Epithelial cell of esophagus (primary cell): ENCODE data around the gene SELENOO.

Source experiments
- DNase-seq: peaks from one replicate; pipeline ENCODE4 v3.0.0; 2010; ENCODE audit warnings: low read depth
- H3K4me3 ChIP-seq: 2 replicates; pipeline ENCODE4 v1.5.1; 2011; ENCODE audit warnings: mild to moderate bottlenecking, low read length, control low read depth
- CTCF ChIP-seq: IDR thresholded peaks from 2 replicates; pipeline ENCODE4 v1.5.1; 2011; ENCODE audit warnings: low read depth, mild to moderate bottlenecking, low read length, control low read depth, inconsistent platforms; ENCODE audit not compliant: insufficient read depth; ENCODE audit errors: missing control alignments

SELENOO gene

DNA sequence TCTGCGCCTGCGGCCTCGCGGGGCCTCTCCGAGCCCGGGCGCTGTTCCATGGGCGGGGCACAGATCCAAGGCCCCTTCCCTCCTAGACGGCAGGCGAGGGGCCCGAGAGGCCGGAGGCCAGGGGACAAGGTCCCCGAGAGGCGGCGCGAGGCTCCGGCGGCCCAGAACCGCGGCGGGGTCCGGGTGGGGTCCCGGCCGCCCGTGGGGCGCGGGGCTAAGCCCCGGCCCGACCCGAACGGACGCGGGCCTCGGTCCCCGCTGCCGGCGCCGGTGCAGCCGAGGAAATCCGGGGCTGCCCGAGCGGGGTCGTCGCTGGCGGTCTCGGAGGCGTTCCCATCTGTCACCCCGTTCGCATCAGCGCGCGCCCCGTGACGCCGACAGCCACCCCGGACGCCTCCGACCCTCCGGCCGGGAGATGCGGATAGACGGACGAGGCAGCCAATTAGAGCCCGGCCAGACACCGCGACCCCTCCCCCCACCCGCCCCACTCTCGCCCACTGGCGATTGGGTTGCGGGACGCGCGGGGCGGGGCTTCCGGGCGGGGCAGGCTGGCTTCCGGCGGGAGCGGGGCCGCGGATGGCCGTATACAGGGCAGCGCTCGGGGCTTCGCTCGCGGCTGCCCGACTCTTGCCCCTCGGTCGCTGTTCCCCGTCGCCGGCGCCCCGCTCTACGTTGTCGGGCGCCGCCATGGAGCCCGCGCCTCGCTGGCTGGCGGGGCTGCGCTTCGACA lies at the start of gene SELENOO:
TSS of gene SELENOO (plus strand) at position 551 of the 730 bp plus-strand sequence. CDS start at position 577, 26 bp downstream.
- peak; percentile 89 for DNase-seq
- TF ChIP-seq CTCF: no peak
- peak within 1 kb of the TSS; percentile 75 for H3K4me3 ChIP-seq

GRCh38 chr22:50151571-50152537 lies 49.0 kb upstream of the SELENOO start:
- H3K4me3 ChIP-seq: no peak overlapping the region
- no peak for TF ChIP-seq CTCF
- DNase-seq: no peak

- H3K4me3 ChIP-seq: no peak overlapping the region
- TF ChIP-seq CTCF: no peak
- no peak for DNase-seq
Measured at GRCh38 chr22:50153056-50153755, 47.6 kb upstream of the SELENOO start.

DNA sequence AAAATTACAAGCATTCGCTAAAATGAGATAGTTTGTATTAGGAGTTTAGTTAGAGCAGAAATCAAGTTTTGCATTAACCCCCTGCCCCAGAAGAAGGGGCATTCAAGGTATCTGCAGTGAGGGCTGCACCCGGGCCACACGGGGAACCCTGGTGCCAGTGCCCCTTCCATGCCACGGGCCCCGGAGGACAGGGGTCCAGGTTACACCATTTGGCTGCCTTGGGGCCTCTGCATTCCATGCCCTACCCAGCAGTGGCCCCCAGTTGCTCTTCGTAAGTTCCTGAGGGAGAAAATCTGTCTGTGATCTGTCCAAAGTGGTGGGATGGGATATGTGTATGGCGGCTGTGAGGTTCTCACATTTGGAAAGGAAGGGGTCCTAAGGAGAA lies 47.1 kb upstream of the SELENOO start:
- TF ChIP-seq CTCF: no peak
- H3K4me3 ChIP-seq: no peak overlapping the region
- DNase-seq: no peak

DNA sequence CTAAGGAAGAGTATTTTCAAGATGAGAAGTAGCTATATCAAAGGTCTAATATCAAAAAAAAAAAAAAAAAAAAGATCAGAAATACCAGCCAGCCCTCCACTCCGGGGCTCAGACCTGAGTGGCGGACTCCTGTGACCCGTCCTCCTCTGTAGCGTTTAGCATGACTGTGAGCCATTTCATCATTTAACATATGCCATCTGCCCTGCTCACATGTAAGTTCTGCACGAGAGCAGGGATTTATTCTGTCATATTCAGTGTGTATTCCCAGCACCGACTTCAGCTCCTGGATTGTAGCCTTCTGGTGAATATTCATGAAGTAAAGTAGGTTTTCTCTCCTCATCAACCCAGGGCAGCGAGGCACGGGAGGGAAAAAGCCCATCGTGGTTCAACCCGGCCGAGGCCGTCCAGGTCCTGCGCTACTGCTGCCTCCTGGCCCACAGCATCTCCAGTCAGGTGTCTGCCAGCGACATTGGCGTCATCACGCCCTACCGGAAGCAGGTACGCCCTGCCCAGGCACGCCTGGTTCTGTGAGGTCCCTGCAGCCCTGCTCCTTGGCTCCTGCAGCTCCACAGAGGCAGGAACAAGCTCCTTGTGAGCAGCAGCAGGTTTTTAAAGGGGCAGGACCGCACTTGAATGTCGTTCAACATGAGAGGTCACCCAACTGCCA lies 43.0 kb upstream of the SELENOO start:
- peak; percentile 79 for DNase-seq
- no peak for TF ChIP-seq CTCF
- H3K4me3 ChIP-seq: no peak overlapping the region

GRCh38 chr22:50160947-50161346 lies 39.9 kb upstream of the SELENOO start:
- no peak overlapping the region for H3K4me3 ChIP-seq
- no peak for TF ChIP-seq CTCF
- DNase-seq: no peak
